ENCODE measurements around the gene NUB1. TPM values are rescaled to one million over a fixed set of nuclear protein-coding genes. Genes with fewer than 3 reads are reported as not detected.

Gene NUB1
- polyA plus RNA-seq, 1 donor (not counting 4 experiments of a cell fraction or from before 2014, with no cell fraction given): 34.6 TPM

GRCh38 chr7:151312831-151313809 is 28.5 kb upstream of the NUB1 start:
- H3K9me3 ChIP-seq (ENCODE audit: control insufficient read depth, low read depth, low read length): peaks cover 2% of the 10 kb centered on the region
- no peaks in the 10 kb centered on the region for H3K36me3 ChIP-seq (ENCODE audit: control insufficient read depth in 2 of 2, extremely low read depth in 1 of 2, insufficient read depth in 2 of 2, low read length in 2 of 2)
- no peak overlapping the region for H2AFZ ChIP-seq (ENCODE audit: control insufficient read depth, low read length)
- H3K79me2 ChIP-seq (ENCODE audit: control insufficient read depth, insufficient read depth, low read length): no peaks in the 10 kb centered on the region
- H3K27me3 ChIP-seq (ENCODE audit: control insufficient read depth, extremely low read depth, insufficient read depth, low read length): peaks cover 3% of the 10 kb centered on the region
- no peak overlapping the region for H3K4me3 ChIP-seq (ENCODE audit: control insufficient read depth in 2 of 3, extremely low read depth in 1 of 3, insufficient read depth in 2 of 3, low read depth in 1 of 3, low read length in 3 of 3)
- DNase-seq (ENCODE audit: low read depth, low spot score) (no peak), FAIRE-seq (no peak)
- no peaks in the 10 kb centered on the region for H3K9me1 ChIP-seq (ENCODE audit: control insufficient read depth, extremely low read depth, insufficient read depth, low read length)
- no peak overlapping the region for H3K9ac ChIP-seq (ENCODE audit: control insufficient read depth, extremely low read depth, insufficient read depth, low read length)
- no peak overlapping the region for H3K27ac ChIP-seq (ENCODE audit: control insufficient read depth, insufficient read depth, low read length)
- H4K20me1 ChIP-seq (ENCODE audit: control insufficient read depth, extremely low read depth, insufficient read depth, low read length): no peaks in the 10 kb centered on the region
- TF ChIP-seq EZH2 (IDR thresholded peaks at IDR 0.05; ENCODE audit: low read length): no peak
- TF ChIP-seq, protein P1, sequence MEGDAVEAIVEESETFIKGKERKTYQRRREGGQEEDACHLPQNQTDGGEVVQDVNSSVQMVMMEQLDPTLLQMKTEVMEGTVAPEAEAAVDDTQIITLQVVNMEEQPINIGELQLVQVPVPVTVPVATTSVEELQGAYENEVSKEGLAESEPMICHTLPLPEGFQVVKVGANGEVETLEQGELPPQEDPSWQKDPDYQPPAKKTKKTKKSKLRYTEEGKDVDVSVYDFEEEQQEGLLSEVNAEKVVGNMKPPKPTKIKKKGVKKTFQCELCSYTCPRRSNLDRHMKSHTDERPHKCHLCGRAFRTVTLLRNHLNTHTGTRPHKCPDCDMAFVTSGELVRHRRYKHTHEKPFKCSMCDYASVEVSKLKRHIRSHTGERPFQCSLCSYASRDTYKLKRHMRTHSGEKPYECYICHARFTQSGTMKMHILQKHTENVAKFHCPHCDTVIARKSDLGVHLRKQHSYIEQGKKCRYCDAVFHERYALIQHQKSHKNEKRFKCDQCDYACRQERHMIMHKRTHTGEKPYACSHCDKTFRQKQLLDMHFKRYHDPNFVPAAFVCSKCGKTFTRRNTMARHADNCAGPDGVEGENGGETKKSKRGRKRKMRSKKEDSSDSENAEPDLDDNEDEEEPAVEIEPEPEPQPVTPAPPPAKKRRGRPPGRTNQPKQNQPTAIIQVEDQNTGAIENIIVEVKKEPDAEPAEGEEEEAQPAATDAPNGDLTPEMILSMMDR (optimal IDR thresholded peaks at IDR 0.05 in 1 of 3, IDR thresholded peaks at IDR 0.05 in 1 of 3, conservative IDR thresholded peaks at IDR 0.05 in 1 of 3; ENCODE audit: extremely low read depth in 1 of 3, insufficient read depth in 2 of 3, low read length in 3 of 3): no peak
- no peaks in the 10 kb centered on the region for H3K4me1 ChIP-seq (ENCODE audit: control insufficient read depth, extremely low read depth, insufficient read depth, low read length)
- dilution Hi-C loops (cut with MboI; ENCODE audit: extremely low pct_ligation_motif_present, low sequenced_read_pairs): no loop called here
- no peak overlapping the region for H3K4me2 ChIP-seq (ENCODE audit: control insufficient read depth, extremely low read depth, insufficient read depth, low read depth, low read length)

GRCh38 chr7:151313857-151314256 is 27.8 kb upstream of the NUB1 start:
- DNase-seq (ENCODE audit: low read depth, low spot score) (no peak), FAIRE-seq (no peak)
- Histone ChIP-seq H3K9me1 (ENCODE audit: control insufficient read depth, extremely low read depth, insufficient read depth, low read length) (no peaks in the 10 kb centered on the region), H2AFZ (ENCODE audit: control insufficient read depth, low read length) (no peak overlapping the region), H3K9me3 (ENCODE audit: control insufficient read depth, low read depth, low read length) (peaks cover 2% of the 10 kb centered on the region), H4K20me1 (ENCODE audit: control insufficient read depth, extremely low read depth, insufficient read depth, low read length) (no peaks in the 10 kb centered on the region), H3K4me1 (ENCODE audit: control insufficient read depth, extremely low read depth, insufficient read depth, low read length) (no peaks in the 10 kb centered on the region), H3K4me3 (ENCODE audit: control insufficient read depth in 2 of 3, extremely low read depth in 1 of 3, insufficient read depth in 2 of 3, low read depth in 1 of 3, low read length in 3 of 3) (no peak overlapping the region), H3K79me2 (ENCODE audit: control insufficient read depth, insufficient read depth, low read length) (no peaks in the 10 kb centered on the region), H3K4me2 (ENCODE audit: control insufficient read depth, extremely low read depth, insufficient read depth, low read depth, low read length) (no peak overlapping the region), H3K9ac (ENCODE audit: control insufficient read depth, extremely low read depth, insufficient read depth, low read length) (no peak overlapping the region), H3K27ac (ENCODE audit: control insufficient read depth, insufficient read depth, low read length) (no peak overlapping the region), H3K27me3 (ENCODE audit: control insufficient read depth, extremely low read depth, insufficient read depth, low read length) (no peaks in the 10 kb centered on the region), H3K36me3 (ENCODE audit: control insufficient read depth in 2 of 2, extremely low read depth in 1 of 2, insufficient read depth in 2 of 2, low read length in 2 of 2) (no peaks in the 10 kb centered on the region)
- dilution Hi-C loops (cut with MboI; ENCODE audit: extremely low pct_ligation_motif_present, low sequenced_read_pairs): no loop called here
- TF ChIP-seq, protein P1 (optimal IDR thresholded peaks at IDR 0.05 in 1 of 3, IDR thresholded peaks at IDR 0.05 in 1 of 3, conservative IDR thresholded peaks at IDR 0.05 in 1 of 3; ENCODE audit: extremely low read depth in 1 of 3, insufficient read depth in 2 of 3, low read length in 3 of 3): no peak
- no peak for TF ChIP-seq EZH2 (IDR thresholded peaks at IDR 0.05; ENCODE audit: low read length)
